Measurements from ENCODE around the gene RAD18.

Gene RAD18

GRCh38 chr3:8962226-8962861 is 928 bp downstream of the RAD18 start:
- DNase-seq = no peak

GRCh38 chr3:8959668-8960067 is 3.6 kb downstream of the RAD18 start:
- no peak for DNase-seq

GRCh38 chr3:8954938-8955763 is 8.1 kb downstream of the RAD18 start:
- DNase-seq = no peak

GRCh38 chr3:8953313-8953712 is 10.0 kb downstream of the RAD18 start:
- no peak for DNase-seq

- no peak for DNase-seq
Observed at GRCh38 chr3:8952130-8952529, 11.1 kb downstream of the RAD18 start.

GRCh38 chr3:8945890-8946600 is 17.2 kb downstream of the RAD18 start:
- DNase-seq = no peak

- no peak for DNase-seq
Observed at GRCh38 chr3:8942746-8943488, 20.4 kb downstream of the RAD18 start.

GRCh38 chr3:8942115-8942514 is 21.2 kb downstream of the RAD18 start:
- DNase-seq = no peak

GRCh38 chr3:8938021-8938420 is 25.3 kb downstream of the RAD18 start:
- DNase-seq = no peak

GRCh38 chr3:8937064-8938020 is 25.9 kb downstream of the RAD18 start:
- DNase-seq = no peak

GRCh38 chr3:8932507-8932906 is 30.8 kb downstream of the RAD18 start:
- no peak for DNase-seq

- no peak for DNase-seq
Observed at GRCh38 chr3:8931342-8931741, 31.9 kb downstream of the RAD18 start.

GRCh38 chr3:8929860-8930259 is 33.4 kb downstream of the RAD18 start:
- no peak for DNase-seq

GRCh38 chr3:8914491-8914890 is 48.8 kb downstream of the RAD18 start:
- no peak for DNase-seq

- no peak for DNase-seq
Observed at GRCh38 chr3:8911781-8912180, 51.5 kb downstream of the RAD18 start.

- DNase-seq = no peak
Observed at GRCh38 chr3:8909160-8909559, 54.1 kb downstream of the RAD18 start.

- DNase-seq = no peak
Observed at GRCh38 chr3:8903191-8903590, 60.1 kb downstream of the RAD18 start.

- no peak for DNase-seq
Observed at GRCh38 chr3:8900869-8901268, 62.4 kb downstream of the RAD18 start.

GRCh38 chr3:8899876-8900460 is 63.3 kb downstream of the RAD18 start:
- DNase-seq = no peak

- DNase-seq = no peak
Observed at GRCh38 chr3:8895829-8896228, 67.4 kb downstream of the RAD18 start.

- no peak for DNase-seq
Observed at GRCh38 chr3:8893001-8893400, 70.3 kb downstream of the RAD18 start.

GRCh38 chr3:8891774-8892173 is 71.5 kb downstream of the RAD18 start:
- DNase-seq = no peak

Measured in CD4-positive, alpha-beta T cell treated with Interleukin-4 for 4 hours (primary cell).